DMS153 (cell line): ENCODE results near the gene SORBS1.

Experiments used
- DNase-seq: peaks from one replicate; lab custom pipeline; 2025; lab: John Stamatoyannopoulos, UW

SORBS1 gene

DNA sequence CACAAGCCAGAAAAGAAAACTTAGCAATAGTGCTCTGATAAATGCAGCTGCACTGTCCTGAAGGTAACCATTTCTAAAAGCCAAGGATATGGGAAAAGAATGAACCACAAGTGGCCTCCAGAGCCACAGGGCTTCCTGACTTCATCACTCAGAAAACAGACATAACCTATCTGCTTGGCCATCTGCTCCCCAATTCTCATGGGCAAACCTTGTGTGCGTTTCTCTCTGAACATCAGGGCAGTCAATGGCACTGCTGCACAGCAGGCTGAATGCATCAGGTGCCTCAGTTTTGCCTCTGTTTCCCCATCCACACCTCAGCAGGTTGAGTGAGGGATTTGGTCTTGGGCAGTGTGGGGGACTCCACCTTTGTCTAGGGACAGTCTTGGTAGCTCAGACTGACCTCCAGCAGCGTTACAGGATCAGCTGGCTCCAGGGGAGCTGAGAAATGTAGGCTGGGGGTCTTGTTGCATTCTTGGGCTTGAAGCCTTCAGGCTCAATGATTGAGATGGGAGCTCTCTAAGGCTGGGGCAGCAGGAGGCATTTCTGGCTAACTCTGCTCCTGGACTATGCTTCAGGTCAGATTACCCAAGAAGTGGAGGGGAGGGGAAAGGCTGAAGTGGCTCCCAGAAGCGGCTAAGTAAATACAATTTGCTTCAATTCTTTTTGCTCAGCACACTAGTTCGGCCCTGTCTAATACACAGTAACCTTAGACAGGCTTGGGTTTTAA, 246.8 kb downstream of the SORBS1 start:
- peak; percentile 11 for DNase-seq

DNA sequence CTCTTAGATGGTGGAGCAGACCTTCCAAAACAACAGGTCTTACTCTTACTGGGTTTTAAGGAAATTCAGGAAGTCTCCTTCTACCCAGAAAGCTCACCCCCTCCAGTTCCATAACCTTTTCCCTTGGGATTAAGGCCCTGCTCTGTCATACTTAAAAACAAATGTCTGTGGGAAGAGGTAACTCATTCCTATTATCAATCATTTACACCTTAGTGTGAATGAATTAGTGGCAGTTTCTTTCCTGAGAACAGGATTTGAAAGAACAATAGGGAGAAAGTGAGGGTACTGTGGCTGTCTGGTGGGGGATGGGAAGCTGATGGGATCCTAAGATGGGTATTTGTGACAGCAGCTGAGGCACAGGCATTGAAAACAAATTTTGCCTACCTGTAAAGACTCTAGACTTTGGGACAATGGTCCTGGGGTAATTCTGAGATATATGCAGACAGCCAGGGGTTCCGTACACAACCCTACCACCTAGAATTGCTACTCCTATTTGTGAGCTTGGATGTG, 248.1 kb downstream of the SORBS1 start:
- no peak for DNase-seq

DNA sequence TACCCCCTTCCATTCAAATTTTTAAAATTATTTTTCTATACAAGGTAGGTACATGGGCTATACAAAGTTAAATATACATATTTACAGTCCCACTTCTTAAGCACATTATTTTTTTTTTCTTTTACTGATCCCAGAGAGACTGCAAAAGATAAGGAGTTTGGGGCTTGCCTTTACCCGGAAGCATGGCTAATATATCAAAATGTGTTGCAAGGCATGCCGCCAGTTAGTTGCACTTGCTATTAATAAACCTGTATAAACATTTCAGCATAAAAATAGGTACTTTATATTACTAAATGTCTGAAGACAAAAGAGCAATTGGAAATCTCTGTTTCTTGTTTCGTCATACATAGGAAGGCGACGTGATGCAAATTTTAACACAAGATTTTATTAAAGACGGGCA, 248.9 kb downstream of the SORBS1 start:
- DNase-seq: no peak

DNA sequence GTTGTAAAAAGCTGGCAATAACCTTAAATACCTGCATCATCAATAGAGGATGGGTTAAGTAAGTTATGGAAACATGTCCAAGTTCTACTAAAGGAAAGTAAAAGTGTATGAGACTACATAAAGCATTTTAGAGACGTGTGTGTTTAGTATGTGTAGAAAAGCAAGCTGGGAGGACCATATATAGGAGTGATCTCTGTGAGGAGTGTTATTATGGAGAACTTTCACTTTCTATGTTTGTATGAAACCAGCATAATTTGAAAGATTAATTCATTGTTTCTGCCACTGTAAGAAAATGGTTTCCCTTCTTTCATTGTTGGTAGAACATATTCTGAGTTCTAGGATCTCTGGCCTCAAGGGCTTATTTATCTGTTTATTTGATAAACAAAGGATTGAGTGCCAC, 251.2 kb downstream of the SORBS1 start:
- no peak for DNase-seq

DNA sequence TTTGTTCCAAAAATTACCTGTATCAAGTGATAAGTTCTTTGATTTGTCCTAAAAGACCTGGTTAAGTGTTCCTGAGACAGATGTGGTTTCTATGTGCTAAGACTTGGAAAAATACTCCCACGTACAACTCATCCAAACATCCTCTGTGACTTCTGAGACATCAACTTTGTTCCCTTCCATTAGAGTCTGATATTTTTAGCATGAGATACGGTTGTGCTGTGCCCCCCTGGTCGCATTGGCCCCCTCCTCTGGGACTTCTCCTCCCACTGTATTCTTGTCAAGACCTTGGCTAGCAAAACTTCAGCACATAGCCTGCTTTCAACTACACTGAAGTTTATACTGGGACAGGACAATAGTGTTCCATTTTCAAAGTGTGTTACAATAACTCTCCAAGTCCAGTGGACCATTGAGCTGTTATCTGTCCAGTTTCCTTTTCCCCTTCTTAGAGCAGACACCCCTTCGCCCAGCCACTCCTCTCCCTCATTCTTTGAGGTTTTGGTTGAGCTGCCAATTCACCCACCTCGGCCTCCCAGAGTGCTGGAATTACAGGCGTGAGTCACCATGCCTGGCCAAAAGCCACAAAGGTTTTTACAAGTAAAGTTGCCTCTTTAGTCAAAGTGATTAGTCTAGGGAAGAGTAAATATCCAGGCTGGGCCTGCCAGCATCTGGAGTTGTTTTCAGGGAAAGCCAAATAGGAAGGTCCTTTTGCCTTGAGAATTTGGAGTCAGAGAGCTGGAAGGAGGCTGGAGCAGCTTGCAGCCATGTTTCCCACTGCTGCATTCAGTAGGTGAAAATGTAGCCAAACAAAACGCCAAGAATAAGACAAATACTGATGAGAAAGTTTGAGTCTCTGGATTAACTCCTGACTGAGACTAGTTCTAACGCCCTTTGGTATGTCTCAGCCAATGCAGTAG, 252.5 kb downstream of the SORBS1 start:
- no peak for DNase-seq

DNA sequence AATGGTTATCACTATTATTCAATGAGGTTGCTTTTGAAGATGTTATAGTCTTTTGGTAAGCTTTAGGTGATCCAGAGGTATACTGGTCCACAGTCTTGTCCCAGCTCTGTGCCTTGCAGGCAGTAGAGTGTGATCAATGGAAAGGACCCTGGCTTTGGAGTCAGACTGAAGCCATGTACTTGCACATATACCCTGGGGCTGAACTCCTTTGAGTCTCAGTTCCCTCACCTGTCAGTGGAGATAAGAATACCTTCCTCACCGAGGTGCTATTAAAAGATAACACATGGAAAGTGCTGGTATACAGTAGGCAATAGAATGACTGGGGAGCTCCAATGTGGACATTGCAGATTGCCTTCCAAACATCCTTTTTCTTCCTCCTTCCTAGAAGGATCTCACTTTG, 254.3 kb downstream of the SORBS1 start:
- no peak for DNase-seq

DNA sequence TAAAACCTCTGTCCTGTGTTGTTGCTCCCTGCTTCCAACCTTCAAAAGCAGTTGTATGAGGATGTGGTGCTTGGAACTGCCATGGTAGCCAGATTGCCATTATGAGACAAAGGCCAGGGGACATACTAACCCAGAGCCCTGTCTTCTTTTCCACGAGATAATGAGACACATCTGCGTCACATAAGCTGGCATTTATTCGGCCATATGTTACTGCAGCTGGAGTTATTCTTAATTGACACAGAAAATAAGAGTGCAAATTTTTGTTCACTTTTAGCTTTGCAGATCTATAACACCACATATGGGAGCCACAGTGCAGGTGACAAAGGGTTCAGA, 254.9 kb downstream of the SORBS1 start:
- DNase-seq: no peak

DNA sequence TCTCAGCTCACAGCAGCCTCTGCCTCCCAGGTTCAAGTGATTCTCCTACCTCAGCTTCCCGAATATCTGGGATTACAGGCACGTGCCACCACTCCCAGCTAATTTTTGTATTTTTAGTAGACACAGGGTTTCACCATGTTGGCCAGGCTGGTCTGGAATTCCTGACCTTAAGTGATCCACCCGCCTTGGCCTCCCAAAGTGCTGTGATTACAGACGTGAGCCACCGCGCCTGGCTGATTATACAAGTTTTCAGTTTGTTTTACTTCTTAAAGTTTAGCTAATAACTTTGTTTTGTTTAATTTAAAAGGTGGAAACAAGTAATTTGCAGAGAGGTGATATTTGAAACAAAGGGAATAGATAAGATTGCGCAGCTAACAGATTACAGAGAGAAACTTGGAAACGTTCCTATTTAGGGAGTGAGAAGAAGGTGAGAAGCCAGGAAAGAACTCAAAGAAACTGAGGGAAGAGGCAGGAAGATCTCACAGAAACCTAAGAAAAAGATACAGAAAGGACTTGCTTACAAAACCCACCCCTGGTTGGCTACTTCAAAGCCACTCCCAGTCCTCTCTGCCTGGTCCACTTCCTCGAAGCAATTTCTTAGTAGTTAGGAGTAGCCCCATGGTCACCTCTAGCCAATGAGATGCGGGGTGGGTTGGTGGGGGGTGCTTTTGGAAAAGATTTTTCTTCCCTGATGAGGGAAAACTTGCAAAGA, 255.4 kb downstream of the SORBS1 start:
- no peak for DNase-seq

DNA sequence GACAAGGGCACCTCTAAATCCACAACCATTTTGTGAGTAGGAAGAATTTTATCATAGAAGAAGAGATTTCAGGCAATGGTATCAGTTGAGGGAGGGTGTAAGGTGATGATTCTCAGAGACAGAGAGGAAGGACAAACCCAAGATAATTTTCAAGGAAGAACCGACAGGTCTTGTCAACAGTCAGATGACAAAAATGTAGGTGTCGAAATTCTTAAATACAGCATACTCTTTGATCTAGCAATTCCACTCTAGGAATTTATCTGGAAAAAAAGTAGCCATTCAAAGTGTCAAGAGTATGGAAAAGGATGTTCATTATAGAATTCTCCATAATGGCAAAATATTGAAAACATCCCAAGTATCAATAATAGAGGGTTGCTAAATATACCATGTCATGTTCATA, 256.2 kb downstream of the SORBS1 start:
- DNase-seq: no peak

DNA sequence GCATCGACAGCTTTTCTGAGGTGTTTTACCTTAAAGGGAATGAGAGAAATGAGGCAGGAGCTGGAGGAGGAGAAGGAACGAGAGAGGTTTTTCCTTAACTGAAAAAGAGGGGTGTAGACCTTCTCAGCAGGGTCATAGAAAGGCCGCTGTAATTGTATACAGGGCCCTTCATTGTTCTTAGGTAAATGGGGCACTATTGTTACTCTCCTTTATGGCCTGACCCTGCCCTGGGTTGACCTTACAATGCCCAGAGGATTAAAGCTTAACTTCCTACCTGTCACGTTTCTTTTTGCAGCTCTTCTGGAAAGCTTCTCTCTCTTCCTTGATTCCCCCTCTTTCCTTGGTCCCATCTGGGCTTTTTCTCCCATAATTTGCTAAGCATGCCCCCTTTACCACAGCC, 256.7 kb downstream of the SORBS1 start:
- DNase-seq: no peak

DNA sequence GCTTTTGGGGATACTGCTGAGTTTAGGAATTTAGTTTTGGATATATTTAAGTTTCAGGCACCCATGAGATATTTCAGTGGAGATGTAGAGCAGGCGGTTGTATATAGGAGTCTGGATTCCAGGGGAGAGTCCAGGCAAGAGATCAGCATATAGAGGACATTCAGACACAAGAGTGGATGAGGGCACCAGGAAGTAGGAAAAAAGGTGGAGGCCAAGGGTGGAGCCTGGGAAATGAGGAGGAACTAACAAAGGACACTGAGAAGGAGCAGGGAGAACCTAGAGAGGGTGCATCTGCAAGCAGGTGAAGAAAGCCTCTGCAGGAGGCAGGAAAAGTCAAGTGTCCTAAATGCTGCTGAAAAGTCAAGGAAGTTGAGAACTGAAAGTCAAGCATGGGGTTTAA, 257.2 kb downstream of the SORBS1 start:
- no peak for DNase-seq

DNA sequence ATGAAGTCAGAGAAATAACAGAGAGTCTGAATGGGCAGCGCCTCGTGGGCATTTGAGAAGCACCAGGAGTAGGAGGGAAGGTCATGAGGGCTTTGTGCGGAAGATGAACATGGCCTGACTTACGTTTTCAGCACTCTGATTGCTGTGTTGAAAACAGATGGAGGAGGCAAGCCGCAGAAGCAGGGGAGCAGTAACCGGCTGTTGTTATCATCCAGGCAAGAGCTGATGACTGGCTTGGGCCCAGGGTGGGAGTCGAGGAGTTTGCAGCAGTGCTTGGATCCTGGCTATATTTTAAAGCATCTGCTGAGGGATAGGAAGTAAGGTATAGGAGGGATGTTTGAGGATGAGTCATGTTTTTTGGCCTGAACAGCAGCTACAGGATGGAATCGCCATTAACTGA, 257.6 kb downstream of the SORBS1 start:
- no peak for DNase-seq

DNA sequence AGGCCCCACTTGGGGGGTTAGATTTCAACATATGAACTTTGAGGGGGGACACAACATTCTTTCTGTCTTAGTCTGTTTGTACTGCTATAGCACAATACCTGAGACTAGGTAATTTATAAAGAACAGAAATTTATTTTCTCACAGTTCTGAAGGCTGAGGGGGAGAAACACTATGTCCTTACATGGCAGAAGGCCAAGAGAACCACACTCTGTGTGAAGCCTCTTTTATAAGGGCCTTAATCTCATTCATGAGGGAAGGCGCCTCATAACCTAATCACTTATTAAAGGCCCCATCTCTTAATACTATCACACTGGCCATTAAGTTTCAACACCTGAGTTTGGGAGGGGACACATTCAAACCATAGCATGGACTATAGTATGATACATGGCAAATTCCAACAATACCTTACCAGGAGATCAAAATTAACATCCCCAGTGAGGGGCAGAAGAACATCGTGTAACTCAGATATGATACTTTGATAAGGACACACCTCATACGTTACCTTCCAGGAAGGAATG, 261.1 kb downstream of the SORBS1 start:
- DNase-seq: no peak

DNA sequence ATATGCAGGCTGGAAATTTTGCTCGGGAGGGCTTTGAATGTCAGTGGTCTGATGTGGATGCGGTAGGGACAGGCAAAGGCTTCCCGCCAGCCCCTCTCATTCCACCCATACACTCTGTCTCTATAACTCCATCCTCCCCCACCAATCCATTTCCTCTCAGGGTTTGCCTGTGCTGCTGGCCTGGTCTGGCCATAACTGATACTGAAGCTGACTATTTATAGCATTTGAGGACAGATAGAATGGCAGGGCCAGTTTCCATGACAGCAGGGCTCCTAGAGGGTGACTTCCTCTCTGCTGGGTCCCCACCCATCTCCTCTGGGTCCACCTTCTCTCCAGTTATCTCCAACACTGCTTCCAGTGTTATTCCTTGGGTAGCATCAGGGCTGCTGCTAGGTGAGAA, 263.8 kb downstream of the SORBS1 start:
- DNase-seq: no peak

DNA sequence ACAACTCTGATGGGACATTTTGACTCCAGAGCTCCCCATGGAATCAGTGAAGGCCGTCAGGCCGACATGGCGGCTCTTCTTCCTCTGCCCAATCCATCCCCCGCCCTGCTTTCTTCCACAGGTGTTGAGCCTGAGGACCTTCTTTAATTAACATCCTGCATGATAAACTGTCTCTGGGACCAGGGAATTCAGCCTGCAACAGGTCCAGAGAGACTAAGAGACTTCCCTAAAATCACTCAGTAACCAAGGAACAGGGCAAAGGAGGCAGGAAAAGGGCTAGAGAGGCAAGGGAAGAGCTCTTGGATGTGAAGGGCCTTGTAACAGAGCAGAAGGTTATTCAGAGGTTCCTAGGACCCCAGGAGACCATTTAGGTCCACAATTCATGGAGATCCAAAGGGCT, 264.4 kb downstream of the SORBS1 start:
- no peak for DNase-seq

DNA sequence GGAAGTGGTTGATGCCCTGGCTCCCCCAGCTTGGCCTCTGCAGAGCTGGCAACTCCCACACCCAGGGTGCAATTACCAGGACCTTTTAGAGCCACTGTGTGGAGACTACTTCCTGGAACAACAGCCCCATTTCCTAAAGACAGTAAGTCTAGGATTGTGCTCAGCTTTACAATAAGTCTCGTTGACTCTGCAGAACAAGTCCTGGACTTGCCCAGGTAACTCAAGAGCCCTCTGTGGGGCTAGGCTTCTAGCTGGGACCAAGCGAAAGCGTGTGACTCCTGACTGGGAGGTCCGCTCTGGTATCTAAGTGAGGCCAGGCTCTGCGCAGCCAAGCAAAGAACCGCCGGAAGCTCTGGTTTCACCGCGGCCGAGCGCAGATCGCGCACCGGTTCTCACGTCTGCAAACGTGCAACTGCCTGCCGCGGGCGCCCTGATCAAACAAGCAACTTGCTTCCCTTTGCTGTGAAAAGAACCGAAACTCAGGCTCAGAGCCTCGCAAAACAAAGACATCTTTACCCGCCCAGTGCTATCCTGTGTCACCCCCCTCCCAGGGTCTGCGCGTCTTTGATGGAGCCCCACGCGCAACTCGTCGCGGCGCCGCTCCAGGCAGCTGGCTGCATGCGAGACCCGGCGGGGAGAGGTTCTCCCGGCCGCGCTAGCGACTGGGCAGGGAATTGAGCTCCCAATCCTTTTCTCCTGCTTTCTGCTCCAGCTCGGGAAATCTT, 266.0 kb downstream of the SORBS1 start:
- DNase-seq: peak; percentile 95

DNA sequence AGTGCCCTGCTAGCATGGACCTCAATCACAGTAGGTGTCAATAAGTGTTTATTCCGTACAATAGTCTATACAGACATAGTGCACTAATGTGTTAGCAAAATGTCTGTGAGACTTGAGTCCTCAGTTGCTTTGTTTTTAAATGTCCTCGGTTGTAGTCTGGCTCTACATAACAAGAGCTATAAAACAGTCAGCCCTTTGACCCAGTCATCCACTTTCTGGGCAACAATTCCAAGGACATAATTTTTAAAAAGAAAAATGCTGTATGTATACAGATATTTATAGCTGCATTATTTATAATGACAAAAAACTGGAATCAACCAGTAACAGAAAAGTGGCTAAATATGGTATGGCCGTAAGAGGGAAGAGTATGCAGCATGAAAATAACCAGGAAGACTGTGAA, 267.5 kb downstream of the SORBS1 start:
- DNase-seq: no peak

DNA sequence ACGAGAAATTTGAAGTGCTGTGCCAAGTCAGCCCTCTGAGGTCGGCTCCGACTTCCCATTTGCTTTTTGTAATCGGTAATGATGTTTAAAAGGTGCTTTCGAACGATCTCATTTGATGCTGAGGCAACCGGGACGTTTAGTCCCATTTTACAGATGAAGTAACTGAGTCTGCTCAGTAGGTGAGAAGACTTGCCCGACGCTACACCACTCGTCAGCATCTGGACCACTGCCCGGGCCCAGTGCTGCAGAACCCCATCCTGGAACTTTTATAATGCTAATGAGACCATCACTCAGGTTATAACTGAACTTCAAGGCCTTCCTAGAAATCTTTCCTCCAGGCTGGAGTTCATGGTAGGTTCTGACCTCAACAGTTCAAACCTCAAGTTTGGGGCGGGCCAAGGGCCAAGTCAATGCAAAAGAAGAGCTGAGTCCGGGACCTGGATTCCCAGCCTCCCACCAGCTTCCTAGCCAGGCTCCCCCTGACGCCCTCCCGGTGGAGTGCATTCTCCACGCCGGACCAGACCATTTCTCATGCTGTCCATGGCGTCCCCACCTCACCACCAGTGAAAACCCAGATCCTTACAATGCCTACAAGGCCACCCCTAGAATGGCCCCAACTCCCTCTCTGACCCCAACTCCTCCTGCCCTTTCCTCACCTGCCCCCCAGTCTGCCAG, 269.7 kb downstream of the SORBS1 start:
- no peak for DNase-seq

DNA sequence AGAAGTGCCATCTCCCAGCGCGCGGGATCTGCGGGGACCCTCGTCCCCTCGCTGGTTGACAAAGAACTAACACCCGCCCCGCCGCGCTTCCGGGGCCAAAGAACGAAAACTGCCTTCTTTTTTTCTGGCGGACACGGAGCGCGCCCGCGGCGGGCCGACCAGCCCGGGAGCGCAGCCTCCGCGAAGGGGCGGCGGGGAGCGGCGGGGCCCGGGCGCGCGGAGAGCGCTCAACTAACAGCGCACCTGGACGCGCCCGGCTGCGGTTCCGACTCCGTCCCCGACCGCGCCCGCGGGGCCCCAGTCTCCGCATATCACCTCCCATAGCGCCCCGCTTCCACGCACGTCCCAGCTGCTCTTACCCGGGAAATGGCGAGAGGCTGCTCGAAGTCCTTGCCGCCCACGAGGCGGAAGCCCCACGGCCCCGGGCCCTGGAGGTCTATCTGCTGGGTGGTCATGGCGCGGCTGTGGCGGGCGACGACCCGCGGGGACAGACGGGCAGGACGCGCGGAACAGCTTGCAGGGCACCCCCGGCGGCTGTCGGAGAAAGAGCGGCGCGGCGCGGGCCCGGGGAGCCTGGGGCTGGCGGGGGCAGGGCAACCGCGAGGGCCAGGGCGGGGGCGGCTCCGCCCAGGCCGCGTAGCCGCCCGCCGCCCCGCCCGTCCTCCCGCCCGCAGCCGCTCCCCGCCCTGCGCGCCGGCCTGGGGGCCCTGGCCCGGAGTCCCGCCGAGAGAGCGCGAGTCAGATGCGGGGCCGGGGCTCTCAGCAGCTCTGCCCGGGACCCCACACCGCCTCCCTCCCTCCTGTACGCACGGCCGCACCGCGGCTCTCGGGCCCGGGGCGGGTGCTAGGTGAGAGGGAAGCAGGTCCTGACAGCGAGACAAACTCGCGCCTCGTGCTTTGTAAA, 270.5 kb downstream of the SORBS1 start, which contains the start of gene PDLIM1:
Gene PDLIM1, minus strand, starts transcription at position 543 of the 904 bp plus-strand sequence. Its CDS starts 88 bp downstream, at position 455.
- DNase-seq: peak; percentile 9

DNA sequence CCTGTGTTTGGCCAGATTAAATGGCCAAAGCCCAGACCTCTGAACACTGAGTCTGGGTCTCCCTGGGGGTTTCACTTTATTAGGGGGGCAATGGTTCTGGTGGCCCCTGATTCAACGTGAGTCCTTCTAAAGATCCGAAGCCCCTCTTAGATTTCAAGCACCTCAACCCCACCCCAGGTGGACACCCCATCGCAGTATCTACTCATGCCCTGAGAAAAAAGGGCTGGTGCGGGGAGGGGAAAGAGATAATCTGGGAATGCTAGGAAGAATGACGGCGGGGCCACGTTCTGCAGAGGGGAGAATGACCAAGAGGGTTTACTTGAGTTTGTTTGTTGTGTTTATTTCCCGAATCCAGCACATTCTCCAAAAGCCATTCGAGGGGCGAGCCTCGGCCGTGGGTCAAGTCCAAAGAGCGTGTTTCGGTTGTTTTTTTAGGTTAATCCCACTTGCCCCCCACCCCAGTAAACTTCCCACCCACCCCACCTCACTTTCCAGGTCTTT, 271.2 kb downstream of the SORBS1 start:
- DNase-seq: no peak
